Measurements from ENCODE around the gene PLXNA4. TPM values are rescaled to one million over a fixed set of nuclear protein-coding genes. Genes with fewer than 3 reads are reported as not detected.

The PLXNA4 gene
- total RNA-seq, 1 donor from 2014 or later = 5.2 TPM

DNA sequence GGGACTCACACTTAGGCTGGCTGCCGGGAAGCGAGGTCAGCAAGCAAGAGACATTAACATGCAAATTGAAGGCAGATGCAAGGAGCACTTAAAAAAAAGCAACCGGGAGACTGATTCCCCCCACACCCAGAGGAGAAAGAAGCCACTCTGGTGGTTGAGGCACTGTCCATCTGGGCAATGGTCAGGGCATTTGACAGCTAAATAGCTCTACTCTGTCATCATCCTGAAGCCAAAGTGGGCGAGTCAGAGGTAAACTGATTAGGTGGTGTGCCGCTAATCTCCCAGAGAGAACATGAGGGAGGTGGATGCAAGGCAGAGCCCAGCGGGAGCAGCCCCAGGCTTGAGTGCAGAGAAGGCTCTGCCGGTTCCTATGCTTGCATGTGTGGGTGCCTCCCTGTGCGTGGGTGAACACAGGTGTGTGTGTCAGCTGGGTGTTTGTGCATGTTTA lies 100.6 kb downstream of the PLXNA4 start:
- H3K4me1 Mint-ChIP-seq = peaks cover 40% of the 10 kb centered on the region

DNA sequence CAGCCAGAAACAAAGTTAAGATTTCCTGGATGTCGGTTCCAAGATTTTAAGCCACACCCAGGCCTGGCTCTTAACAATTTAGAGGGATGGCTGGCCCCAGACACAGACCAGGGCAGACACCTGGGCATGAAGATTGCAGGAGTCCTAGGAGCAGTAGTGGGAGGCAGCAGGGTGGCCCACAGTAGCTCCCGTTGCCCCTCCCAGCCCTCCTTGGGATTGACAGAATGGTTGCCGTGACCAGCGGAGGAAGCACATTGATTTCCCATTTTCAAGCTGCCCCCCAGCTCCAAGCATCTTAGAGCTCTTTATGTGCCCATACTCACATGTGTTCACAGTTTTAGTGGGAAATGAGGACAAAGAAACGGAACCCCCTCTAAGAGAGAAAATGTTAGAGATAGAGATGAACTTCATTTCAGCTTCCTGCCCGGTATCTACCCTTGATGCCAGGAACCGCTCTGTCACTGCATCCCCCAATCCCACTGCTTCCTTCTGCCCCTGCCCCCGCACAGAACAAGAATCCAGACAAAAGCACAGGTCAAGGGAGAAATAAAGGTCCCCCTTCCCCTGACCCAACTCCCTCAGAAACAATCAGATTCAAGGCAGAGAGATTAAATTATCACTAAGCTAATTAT lies 101.1 kb downstream of the PLXNA4 start:
- H3K4me3 Mint-ChIP-seq = no peak overlapping the region
- peaks cover 40% of the 10 kb centered on the region for H3K4me1 Mint-ChIP-seq
- no peak for DNase-seq (ENCODE audit: low spot score in 2 of 2, unreplicated experiment in 2 of 2)
- H3K27me3 Mint-ChIP-seq (ENCODE audit: low read depth) = peaks cover 52% of the 10 kb centered on the region
- no peak overlapping the region for H3K27ac Mint-ChIP-seq
- peaks cover 4% of the 10 kb centered on the region for H3K9me3 Mint-ChIP-seq
- no peaks in the 10 kb centered on the region for H3K36me3 Mint-ChIP-seq
- TF ChIP-seq, protein P1, sequence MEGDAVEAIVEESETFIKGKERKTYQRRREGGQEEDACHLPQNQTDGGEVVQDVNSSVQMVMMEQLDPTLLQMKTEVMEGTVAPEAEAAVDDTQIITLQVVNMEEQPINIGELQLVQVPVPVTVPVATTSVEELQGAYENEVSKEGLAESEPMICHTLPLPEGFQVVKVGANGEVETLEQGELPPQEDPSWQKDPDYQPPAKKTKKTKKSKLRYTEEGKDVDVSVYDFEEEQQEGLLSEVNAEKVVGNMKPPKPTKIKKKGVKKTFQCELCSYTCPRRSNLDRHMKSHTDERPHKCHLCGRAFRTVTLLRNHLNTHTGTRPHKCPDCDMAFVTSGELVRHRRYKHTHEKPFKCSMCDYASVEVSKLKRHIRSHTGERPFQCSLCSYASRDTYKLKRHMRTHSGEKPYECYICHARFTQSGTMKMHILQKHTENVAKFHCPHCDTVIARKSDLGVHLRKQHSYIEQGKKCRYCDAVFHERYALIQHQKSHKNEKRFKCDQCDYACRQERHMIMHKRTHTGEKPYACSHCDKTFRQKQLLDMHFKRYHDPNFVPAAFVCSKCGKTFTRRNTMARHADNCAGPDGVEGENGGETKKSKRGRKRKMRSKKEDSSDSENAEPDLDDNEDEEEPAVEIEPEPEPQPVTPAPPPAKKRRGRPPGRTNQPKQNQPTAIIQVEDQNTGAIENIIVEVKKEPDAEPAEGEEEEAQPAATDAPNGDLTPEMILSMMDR (IDR thresholded peaks at IDR 0.05; ENCODE audit: unreplicated experiment) = no peak

More for the DNA sequence above, 100.6 kb downstream of the PLXNA4 start:
- no peak overlapping the region for H3K4me3 Mint-ChIP-seq
- DNase-seq (ENCODE audit: low spot score in 2 of 2, unreplicated experiment in 2 of 2) = no peak
- peaks cover 4% of the 10 kb centered on the region for H3K9me3 Mint-ChIP-seq
- no peak overlapping the region for H3K27ac Mint-ChIP-seq
- H3K27me3 Mint-ChIP-seq (ENCODE audit: low read depth) = peaks cover 52% of the 10 kb centered on the region
- TF ChIP-seq, protein P1 (IDR thresholded peaks at IDR 0.05; ENCODE audit: unreplicated experiment) = no peak
- no peaks in the 10 kb centered on the region for H3K36me3 Mint-ChIP-seq

DNA sequence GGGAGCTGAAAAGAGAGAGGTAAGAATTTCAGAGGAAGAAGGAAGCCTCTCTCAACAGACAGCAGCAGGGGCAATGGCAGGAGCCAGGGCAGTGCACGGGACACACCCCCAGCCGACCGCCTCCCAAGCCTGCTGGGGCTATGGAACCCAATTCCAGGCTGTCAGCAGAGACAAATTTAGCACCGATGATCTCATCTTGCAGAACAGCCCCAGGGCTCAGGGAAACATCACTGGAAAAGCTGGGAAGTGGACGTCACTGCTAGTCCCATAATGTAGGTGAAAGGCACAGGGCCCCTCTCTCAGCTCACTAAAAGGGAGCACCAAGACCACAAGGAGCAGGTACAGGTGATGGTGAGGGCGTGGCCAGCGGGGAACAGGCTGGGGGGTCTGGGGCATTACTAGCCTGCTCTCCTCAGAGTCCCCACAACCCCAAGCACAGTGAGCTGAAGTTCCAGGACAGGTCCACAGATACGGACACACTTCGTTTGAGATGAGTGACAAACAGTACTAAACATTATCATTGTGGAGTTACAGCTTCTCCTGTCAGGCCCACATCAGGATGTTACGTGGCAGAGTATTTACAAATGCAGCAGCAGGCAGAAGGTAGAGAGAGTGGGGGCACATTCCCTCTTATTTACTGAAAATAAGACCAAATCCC lies 103.7 kb downstream of the PLXNA4 start:
- Mint-ChIP-seq H3K27me3 (ENCODE audit: low read depth) (peaks cover 47% of the 10 kb centered on the region), H3K4me3 (no peak overlapping the region), H3K36me3 (no peaks in the 10 kb centered on the region), H3K27ac (peak overlapping the region; percentile 32), H3K4me1 (peaks cover 40% of the 10 kb centered on the region), H3K9me3 (peaks cover 4% of the 10 kb centered on the region)
- TF ChIP-seq, protein P1 (IDR thresholded peaks at IDR 0.05; ENCODE audit: unreplicated experiment) = no peak
- peak in 1 of 2 experiments; percentile 43 for DNase-seq (ENCODE audit: low spot score in 2 of 2, unreplicated experiment in 2 of 2)

DNA sequence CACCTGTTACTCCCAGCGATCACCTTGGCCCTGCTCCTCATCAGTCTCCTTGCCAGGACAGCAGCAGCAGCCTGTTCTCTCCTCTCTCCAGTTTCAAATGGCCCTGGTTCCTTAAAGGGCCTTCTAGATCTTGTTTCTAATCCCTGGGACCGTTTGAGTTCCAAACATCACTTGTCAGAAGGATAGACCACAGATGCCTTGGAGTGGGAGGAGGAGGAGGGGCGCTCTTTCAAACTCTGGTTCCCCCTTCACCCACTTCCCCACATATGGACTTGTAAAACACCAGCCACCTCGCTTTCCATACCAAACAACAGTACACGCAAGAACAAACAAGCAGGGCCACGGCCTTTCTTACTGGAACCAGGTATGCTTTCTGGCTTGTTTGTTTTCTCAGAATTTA lies 104.8 kb downstream of the PLXNA4 start:
- no peaks in the 10 kb centered on the region for H3K36me3 Mint-ChIP-seq
- no peak overlapping the region for H3K4me3 Mint-ChIP-seq
- no peak overlapping the region for H3K27ac Mint-ChIP-seq
- H3K9me3 Mint-ChIP-seq = no peaks in the 10 kb centered on the region
- TF ChIP-seq, protein P1 (IDR thresholded peaks at IDR 0.05; ENCODE audit: unreplicated experiment) = no peak
- H3K27me3 Mint-ChIP-seq (ENCODE audit: low read depth) = peaks cover 37% of the 10 kb centered on the region
- peaks cover 40% of the 10 kb centered on the region for H3K4me1 Mint-ChIP-seq
- DNase-seq (ENCODE audit: low spot score in 2 of 2, unreplicated experiment in 2 of 2) = no peak

DNA sequence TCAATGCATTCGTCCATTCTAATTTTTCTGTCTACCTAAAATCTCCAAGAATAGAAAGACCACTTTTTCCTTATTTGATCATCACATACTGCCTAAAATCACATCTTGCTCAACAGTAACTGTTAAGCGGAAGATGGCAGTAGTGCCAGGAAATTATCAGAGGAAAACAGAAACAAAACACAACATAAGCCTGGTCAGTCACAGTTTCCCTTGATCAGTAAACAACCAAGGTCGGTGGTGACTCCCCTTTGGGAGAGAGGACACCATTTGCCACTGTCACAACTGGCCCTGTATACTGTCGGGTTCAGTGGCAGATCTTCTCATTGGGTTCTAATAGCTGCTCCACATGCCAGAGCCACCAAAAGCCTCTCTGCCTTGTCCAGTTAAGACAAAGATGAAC lies 106.6 kb downstream of the PLXNA4 start:
- no peaks in the 10 kb centered on the region for H3K36me3 Mint-ChIP-seq
- no peaks in the 10 kb centered on the region for H3K9me3 Mint-ChIP-seq
- peaks cover 30% of the 10 kb centered on the region for H3K4me1 Mint-ChIP-seq
- no peak overlapping the region for H3K4me3 Mint-ChIP-seq
- DNase-seq (ENCODE audit: low spot score in 2 of 2, unreplicated experiment in 2 of 2) = no peak
- TF ChIP-seq, protein P1 (IDR thresholded peaks at IDR 0.05; ENCODE audit: unreplicated experiment) = no peak
- H3K27me3 Mint-ChIP-seq (ENCODE audit: low read depth) = peaks cover 21% of the 10 kb centered on the region
- no peak overlapping the region for H3K27ac Mint-ChIP-seq
